Islet precursor cell (in vitro differentiated cells): ENCODE data around the gene ZNF577.

ENCODE experiments used
- DNase-seq: peaks from one replicate; pipeline ENCODE4 v3.0.0-alpha.2; 2018

Gene ZNF577

GRCh38 chr19:51861870-51862622 is 25.7 kb downstream of the ZNF577 start:
- DNase-seq, result no peak

DNA sequence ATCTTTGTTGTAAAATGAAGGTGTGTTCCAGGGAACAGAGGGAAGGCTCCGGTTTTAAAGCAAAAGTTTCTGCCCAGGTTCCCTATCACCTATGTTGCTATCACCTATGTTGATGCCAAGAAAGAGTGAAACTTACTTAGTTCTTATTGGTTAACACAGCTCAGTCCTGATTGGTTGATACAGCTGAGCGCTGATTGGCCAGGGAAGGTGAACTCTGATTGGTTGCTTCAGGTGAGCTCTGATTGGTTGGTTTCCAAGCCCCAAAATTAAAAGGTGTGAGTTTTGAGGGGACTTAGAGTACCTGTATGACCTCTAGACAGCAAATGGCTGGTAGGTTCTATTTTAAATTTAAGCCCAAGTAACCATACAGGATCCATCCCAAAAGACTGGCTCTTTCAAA is 50.6 kb downstream of the ZNF577 start:
- no peak for DNase-seq

DNA sequence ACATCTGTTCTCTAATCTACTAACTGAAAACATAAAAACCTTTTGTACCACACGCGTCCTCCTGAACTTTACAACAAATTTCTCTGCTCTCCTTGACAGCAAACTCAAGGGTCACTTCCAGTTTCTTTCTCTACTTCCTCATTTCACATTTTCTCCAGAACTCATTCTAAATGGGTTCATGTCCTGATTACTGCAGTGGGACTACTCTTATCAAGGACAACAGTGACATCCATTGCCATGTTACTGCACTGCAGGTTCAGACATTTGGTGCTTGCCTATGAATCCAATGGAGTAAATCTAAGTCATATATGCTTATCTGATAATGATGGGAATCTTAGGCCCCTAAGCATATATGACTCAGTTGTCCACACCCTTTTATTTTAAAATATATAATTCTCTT is 57.5 kb downstream of the ZNF577 start:
- no peak for DNase-seq

GRCh38 chr19:51824281-51825005 is 63.3 kb downstream of the ZNF577 start:
- DNase-seq, result no peak

- no peak for DNase-seq
These were observed 64.8 kb downstream of the ZNF577 start for GRCh38 chr19:51822946-51823345.

DNA sequence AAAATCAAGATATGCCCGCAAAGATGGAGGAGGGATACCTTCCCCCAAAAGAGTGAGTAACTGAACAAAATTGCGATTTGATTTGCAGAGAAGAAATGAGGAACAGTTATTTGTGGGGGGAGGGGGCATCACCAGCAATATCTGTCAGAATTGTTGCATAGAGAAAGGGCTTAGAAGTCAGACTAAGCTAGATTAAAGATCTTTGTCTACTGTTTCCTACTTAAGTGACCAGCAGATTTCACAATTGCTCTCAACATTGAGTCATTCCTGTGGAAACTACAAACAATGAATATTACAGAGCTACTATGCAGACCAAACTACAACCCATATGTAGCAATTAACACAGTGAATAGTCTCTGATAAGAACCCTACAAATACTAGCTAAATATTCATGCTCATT is 65.4 kb downstream of the ZNF577 start:
- no peak for DNase-seq

GRCh38 chr19:51821921-51822320 is 65.8 kb downstream of the ZNF577 start:
- no peak for DNase-seq

GRCh38 chr19:51821456-51821855 is 66.3 kb downstream of the ZNF577 start:
- no peak for DNase-seq
